CD4-positive, alpha-beta T cell treated with Interleukin-4 for 4 hours (primary cell): ENCODE measurements around the gene EXOC3L2.
"Not testable (repeated sequence)": the region's sequence is repeated elsewhere in the genome, so short reads cannot be mapped to it uniquely, and the experiment has no call there.

ENCODE experiments used
- DNase-seq: peaks from one replicate; pipeline ENCODE4 v3.0.0-alpha.2; 2020

EXOC3L2 gene

DNA sequence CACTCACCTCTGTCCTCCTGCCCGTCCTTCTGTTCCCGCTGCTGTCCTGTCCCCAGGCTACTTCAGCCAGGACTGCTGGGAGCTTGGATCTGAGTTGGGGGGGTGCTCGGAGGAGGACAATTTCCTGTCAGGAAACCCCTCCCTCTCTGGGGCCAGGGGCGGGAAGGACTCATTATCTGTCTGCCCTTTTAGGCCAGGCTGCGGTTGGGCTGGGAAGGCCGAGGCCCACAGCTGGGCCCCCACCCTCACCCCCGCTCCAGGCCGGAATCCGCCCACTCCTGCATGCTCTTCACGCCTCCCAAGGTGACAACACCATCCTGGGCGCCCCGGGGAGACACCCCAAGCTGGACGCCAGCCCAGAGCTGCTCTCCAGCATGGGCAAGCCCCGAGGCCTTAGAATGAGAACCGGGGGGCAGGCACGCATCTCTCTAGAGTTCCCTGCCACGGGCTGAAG lies at the start of gene EXOC3L2:
EXOC3L2 (minus strand) TSS at position 74 of the 454 bp plus-strand sequence. CDS start 6,362 bp downstream, outside the sequence.
- DNase-seq: no peak

GRCh38 chr19:45294291-45295029 lies 49.3 kb upstream of the EXOC3L2 start:
- no peak for DNase-seq

- no peak for DNase-seq
Observed at GRCh38 chr19:45293682-45294081, 48.5 kb upstream of the EXOC3L2 start.

DNA sequence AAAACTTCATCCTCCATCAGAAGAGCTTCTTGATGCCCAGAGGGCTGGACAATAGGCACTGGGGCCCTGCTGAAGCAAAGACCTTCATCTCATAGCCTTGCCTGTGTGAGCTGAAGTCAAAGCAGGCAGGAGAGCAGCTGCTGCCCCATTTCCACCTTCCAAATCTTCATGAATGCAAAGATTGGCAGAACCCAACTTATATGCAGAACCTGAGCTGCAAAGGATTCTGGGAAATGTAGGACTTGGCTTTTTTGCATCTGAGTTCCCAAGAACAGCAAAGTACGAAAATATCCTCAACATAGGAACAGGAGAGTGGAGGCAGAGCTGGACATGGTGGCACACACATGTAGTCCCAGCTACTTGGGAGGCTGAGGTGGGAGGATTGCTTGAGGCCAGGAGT lies 46.6 kb upstream of the EXOC3L2 start:
- no peak for DNase-seq

DNA sequence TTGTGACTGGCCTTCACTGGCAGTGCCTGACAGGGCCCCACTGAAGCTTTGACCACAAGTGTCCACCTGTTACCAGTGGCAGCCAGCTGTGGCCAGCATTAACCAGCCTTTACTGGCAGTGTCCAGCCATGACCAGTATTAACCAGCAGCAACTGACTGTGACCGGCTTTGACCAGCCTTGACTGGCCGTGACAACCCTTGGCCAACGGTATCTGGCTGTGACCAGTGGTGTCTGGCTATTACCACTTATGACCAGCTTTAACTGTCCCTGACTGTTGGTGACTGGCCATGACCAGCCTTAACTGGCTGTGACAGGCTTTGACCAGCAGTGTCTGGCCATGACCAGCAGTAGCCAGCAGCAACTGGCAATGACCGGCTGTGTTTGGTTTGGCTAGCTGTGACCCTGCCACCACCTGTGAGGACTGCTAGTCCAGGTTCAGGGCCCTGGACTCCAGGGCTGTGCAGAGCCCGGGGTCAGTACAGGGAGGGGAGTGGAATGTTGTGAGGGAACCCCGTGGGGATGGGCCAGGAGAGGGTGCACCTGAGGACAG lies 45.2 kb upstream of the EXOC3L2 start:
- DNase-seq: no peak

- no peak for DNase-seq
Observed at GRCh38 chr19:45283443-45284033, 38.3 kb upstream of the EXOC3L2 start.

DNA sequence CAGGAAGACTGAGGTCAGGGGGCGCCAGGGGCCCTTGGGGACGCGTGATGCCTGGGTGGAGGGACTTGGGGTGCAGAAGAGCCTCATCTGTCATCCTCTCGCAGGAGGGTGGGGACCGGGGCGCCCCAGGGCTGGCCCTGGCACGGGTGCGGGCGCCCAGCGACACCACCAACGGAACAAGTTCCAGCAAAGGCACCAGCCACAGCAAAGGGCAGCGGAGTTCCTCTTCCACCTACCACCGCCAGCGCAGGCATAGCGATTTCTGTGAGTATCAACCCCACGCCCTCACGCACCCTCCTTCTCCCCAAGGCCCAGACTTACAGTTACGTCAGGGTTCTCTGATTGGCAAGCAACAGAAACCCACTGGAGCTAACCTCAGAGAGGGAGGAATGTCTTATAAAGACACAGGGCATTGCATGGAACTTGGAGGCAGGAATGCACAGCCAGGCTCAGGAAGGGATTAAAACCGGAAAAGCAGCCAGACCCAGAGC lies 35.3 kb upstream of the EXOC3L2 start:
- no peak for DNase-seq

- no peak for DNase-seq
Observed at GRCh38 chr19:45279587-45280192, 34.5 kb upstream of the EXOC3L2 start.

DNA sequence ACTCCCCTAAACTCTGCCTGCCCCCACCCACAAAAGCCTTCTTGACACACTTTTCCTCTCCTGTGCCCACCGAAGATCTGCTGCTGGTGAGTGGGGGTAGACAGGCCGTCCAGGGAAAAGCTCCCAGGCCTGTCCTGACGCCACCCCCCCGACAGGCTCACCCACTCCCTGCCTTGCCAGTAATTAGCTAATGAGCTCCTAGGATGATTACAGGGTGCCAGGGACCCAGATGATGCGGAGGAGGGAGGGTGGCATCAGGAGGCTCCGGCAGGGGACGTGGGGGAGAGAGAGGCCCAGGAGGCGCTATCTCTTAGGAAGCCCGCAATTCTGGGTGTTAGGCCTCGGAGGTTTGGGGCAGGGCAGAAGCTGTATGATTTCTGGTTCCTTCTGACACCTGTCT lies 32.9 kb upstream of the EXOC3L2 start:
- no peak for DNase-seq

DNA sequence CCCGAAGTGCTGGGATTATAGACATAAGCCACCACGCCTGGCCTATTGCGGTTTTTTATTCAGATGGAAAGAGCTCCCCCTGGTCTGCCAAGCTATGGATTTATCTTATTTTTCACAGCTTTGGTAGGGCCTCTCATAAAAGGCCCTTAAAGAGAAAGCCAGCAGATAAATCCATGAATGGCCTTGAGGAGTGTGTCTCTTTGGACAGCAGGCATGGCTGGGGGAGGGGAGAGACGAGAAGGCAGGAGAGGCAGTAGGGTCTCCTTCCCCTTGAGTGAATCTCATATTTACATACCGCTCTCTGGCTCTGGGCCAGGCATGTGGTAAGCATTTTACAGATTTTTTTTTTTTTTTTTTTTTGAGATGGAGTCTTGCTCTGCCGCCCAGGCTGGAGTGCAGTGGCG lies 31.1 kb upstream of the EXOC3L2 start:
- no peak for DNase-seq

GRCh38 chr19:45275370-45275971 lies 30.3 kb upstream of the EXOC3L2 start:
- DNase-seq: no peak

DNA sequence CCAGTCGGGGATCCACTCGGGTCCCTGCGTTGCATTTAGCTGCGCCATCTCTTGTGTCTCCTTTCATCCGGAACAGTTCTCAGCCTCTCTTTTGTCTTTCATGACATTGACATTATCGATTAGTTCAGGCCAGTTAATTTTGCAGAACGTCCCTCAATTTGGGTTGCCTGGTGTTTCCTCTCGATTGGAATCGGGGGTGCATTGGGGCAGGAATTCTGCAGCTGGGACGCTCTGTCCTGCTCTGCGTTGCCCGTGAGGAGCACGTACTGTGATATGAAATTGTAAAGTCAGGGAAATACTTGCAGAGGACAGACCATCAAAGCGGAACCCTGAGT lies 28.3 kb upstream of the EXOC3L2 start:
- no peak for DNase-seq

GRCh38 chr19:45271735-45272108 lies 26.5 kb upstream of the EXOC3L2 start:
- no peak for DNase-seq

DNA sequence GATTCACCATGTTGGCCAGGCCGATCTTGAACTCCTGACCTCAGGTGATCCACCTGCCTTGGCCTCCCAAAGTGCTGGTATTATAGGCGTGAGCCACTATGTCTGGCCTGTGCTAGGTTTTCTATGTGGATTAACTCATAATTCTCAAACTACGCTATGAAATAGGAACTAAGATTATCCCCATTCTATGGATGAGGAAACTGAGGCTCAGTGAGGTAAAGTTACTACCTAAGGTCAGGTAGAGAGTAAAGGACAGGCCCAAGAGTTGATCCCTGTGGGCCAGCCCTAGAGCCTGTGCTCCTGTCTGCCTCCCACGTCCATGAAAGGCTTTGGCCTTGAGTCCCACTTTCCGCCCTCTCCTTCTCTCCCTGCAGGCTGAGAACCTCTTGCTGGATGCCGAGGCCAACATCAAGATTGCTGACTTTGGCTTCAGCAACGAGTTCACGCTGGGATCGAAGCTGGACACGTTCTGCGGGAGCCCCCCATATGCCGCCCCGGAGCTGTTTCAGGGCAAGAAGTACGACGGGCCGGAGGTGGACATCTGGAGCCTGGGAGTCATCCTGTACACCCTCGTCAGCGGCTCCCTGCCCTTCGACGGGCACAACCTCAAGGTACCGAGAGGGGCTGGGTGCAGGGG lies 26.0 kb upstream of the EXOC3L2 start:
- DNase-seq: no peak

- not testable (repeated sequence) for DNase-seq
Observed at GRCh38 chr19:45269939-45270338, 24.7 kb upstream of the EXOC3L2 start.

DNA sequence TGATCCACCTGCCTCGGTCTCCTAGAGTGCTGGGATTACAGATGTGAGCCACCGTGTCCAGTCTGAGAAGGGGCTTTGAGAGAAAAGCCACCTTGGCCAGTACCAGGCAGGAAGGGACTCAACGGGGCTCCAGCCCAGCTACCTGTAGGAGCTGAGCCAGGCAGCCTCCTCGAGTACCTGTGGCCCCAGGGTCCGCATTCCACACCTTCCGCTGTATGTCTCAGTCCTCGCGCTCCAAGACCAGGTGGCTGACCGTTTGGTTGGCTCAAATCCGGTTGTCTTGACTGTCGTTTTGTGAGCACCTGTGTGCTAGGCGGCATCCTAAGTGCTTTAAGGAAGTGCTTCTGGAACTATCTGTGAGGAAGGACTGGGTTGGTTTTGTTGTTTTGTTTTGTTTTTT lies 22.1 kb upstream of the EXOC3L2 start:
- no peak for DNase-seq

GRCh38 chr19:45265375-45265774 lies 20.2 kb upstream of the EXOC3L2 start:
- no peak for DNase-seq

DNA sequence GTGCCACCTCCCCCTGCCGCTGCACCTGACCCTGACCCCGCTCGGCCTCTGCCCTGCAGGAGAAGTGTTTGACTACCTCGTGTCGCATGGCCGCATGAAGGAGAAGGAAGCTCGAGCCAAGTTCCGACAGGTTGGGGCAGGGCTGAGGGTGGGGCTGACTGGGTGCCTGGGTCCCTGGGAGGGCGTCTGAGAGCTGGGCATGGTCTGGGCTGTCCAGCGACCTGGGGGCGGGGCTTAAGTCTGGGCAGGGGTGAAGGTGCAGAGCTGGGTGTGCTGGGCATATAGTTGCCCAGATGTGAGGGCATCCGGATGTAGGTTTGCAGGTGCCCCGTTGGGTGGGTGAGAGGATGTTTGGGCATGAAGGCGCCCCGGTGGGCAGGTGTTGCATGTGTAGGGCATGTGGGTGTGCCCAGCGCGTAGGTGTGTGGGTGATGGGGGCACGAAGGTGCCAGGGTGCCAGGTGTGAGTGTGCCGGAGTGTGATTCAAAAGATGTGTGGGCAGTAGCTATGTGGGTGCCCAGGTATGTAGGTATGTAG lies 19.6 kb upstream of the EXOC3L2 start:
- DNase-seq: no peak

- DNase-seq: no peak
Observed at GRCh38 chr19:45263013-45263412, 17.8 kb upstream of the EXOC3L2 start.

- DNase-seq: no peak
Observed at GRCh38 chr19:45262570-45262969, 17.4 kb upstream of the EXOC3L2 start.

DNA sequence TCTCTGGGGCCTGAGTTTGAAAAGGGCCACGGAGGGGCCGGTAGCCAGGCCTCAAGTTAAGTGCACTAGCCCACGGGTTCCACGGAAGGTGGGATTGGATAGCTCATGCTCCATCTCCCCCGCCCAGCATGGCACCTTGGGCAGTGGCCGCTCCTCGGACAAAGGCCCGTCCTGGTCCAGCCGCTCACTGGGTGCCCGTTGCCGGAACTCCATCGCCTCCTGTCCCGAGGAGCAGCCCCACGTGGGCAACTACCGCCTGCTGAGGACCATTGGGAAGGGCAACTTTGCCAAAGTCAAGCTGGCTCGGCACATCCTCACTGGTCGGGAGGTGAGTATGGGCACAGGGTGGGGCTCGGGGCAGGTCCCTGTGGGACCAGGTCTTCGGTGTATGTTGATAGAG lies 13.7 kb upstream of the EXOC3L2 start:
- DNase-seq: no peak

- DNase-seq: no peak
Observed at GRCh38 chr19:45256836-45257235, 11.6 kb upstream of the EXOC3L2 start.
